NCI-H146 (cell line): ENCODE results near the gene ZNF189.

Experiments used
- DNase-seq: peaks from one replicate; lab custom pipeline; 2025; lab: John Stamatoyannopoulos, UW

Gene ZNF189

GRCh38 chr9:101419863-101420262, 21.2 kb downstream of the ZNF189 start:
- DNase-seq: no peak

DNA sequence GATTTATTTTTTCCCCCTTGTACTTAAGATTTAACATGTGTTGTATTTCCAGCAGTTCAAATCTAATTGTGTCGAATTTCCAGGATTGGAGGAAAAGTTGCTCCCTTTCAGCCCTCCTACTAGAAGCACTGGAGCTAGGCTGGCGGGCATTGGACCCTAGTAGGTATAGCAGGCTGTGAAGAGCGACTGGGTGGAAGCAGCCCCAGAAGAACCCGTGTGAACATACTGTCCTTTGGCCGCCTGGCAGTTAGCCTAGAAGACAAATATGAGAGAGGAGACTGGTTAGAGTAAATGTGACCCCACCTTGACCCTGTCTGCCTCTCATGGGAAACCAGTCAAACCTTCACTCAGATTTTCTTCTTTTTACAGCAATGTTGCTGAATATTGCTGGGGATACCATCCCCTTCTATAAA, 23.0 kb downstream of the ZNF189 start:
- no peak for DNase-seq

DNA sequence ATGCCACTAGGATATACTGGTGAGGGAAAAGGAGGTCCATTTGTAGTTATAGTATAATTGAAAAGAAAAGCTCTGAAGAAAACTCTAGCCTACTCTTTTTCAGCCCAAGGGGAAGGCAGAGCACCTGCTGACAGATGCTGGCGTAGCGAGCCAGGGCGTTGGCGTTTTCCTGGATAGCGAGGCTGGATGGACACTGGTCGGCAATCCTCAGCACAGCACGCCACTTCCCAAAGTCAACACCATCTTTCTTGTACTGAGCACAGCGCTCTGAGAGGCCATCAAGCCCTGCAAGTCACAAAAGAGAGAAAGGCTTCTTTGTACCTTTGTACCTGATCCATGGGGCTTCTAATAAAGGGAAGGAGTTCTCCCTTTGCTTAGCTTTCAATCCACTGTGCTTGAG, 28.7 kb downstream of the ZNF189 start:
- peak; percentile 77 for DNase-seq

DNA sequence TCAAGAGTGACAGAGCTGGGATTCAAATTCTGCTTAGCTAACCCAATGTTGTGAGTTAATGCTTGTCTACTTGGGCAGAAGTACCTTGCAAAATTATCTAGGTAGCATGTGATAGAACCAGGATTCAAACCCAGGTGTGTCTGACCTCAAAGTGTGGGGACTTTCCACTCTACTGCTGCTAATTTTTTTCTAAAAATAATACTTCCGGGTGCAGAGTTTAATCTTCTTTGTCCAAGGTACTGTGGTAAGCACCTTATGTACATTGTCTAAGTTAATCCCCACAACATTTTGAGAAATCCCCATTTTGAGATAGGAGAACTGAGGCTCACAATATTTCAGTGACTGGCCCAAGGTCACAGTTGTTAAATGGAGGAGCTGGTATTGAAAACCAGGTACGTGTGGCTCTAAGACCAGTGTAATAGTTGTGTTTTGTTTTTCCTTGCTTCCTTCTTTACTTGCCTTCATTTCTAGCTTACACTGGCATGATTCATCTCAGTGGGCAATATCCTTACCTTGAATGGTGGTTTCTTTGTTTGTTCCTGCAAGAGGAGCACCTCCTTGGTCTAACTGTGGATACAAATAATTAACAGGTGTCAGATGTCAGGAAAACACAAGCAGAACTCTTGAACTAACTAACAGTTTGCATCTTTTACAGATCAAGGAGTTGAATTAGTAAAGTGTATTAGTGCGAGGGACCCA, 29.5 kb downstream of the ZNF189 start:
- no peak for DNase-seq

- DNase-seq: no peak
Measured at GRCh38 chr9:101428909-101429308, 30.3 kb downstream of the ZNF189 start.

DNA sequence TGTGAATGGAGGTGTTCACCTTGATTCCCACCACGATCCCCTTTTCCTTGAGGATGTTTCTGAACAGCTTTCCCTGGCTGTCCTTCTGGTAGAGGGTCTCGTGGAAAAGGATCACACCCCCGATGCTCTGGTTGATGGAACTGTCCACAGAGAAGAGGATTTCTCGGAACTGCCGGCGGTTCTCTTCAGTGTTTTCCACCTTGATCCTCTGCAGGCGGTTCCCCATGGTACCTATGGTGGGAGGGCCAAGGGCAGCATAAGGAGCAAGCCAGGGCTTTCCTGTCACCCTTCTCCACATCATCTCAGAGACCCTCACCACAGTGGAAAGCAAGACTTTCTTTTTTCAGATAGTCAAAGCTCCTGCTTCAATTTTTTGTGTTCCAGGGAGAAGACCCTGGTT, 31.1 kb downstream of the ZNF189 start:
- DNase-seq: no peak

GRCh38 chr9:101432171-101432570, 33.5 kb downstream of the ZNF189 start:
- DNase-seq: no peak

DNA sequence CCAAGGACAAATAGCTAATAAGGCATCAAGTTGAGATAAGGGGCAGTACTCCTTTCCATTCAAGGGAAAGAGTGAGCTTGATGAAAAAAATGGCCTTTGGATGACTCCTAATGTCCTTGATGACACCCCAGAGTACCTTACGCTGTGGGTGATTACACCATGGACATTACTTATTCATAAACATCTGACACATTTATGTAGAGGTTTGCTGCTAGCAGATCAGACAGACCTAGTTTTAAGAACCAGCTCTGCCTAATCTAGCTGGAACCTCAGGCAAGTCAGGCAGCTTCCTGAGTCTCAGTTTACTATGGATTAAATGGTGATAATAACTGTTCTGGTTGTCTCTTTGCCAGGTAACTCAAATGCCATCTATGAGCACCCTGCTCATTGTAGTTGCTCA, 34.1 kb downstream of the ZNF189 start:
- no peak for DNase-seq

GRCh38 chr9:101433229-101433628, 34.6 kb downstream of the ZNF189 start:
- no peak for DNase-seq

GRCh38 chr9:101434998-101435397, 36.3 kb downstream of the ZNF189 start:
- DNase-seq: no peak

DNA sequence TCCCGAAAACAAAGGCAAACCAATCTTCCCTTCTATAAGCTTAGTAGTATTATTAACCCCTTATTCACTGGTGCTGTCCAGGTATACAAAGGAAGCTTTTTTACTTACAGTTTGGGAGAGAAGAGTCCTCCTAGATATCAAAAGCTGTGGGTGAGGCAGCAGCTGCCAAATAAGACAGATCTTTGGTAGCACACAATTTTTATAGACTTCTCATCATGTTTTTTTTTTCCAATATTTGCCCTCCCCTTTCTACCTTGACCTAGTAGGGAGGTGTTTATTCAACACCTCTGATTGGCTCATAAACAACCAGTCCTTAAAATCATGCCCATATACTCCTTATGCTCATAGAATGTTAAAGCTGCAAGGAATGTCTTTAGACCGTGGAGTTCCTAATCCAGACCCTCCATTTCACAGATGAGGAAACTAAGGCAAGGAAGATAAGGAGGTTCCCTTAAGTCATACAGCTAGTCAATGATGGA, 37.0 kb downstream of the ZNF189 start, which contains the start of gene ALDOB:
ALDOB (minus strand) TSS at position 174 of the 479 bp plus-strand sequence. CDS start 4,887 bp downstream, outside the sequence.
- DNase-seq: no peak

GRCh38 chr9:101437806-101438232, 39.2 kb downstream of the ZNF189 start:
- no peak for DNase-seq

GRCh38 chr9:101438523-101438922, 39.9 kb downstream of the ZNF189 start:
- DNase-seq: no peak

- no peak for DNase-seq
Measured at GRCh38 chr9:101440714-101441230, 42.1 kb downstream of the ZNF189 start.

DNA sequence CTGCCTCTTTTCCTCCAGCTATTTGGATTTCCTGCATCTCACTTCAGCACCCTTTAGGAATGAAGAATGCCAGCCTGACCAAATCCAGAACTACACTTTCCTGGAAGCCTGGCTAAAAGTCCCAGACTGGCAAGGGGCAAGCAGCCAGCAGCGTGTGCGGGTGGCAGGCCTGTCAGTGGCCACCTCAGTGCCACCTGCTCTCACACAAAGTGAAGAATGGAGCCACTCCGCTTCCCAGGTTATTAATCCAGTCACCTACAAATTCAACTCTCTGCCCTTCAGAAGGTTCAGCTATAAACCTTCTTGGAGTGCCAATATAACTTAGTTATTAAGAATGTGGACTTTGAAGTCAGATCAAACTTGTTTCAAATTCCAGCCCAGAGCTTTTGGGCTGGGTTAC, 43.7 kb downstream of the ZNF189 start:
- no peak for DNase-seq

GRCh38 chr9:101442736-101443135, 44.1 kb downstream of the ZNF189 start:
- DNase-seq: no peak

DNA sequence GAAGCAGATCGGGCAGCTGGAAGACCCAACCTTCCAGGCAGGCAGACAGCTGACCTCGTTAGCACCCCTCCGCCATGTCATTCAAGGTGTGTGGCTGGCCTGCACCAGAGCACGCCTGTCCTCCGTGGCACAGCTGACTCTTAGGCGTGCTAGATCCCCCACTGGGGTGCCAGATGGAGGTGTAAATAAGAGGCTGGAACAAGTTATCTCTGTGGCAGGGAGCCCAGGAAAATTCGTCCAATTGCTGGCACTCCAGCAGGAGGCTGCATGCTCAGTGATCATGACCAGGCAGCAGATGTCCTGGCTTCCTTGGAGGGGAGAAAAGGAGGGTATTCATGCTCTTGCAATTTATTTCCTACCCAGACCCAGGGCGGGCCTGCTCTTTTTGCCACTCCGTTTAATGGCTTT, 44.7 kb downstream of the ZNF189 start:
- DNase-seq: peak; percentile 64

GRCh38 chr9:101445353-101446029, 46.8 kb downstream of the ZNF189 start:
- no peak for DNase-seq

GRCh38 chr9:101446732-101447131, 48.1 kb downstream of the ZNF189 start:
- no peak for DNase-seq

GRCh38 chr9:101448680-101449070, 50.0 kb downstream of the ZNF189 start:
- no peak for DNase-seq

- peak; percentile 91 for DNase-seq
Measured at GRCh38 chr9:101449071-101449721, 50.5 kb downstream of the ZNF189 start.

GRCh38 chr9:101450931-101451330, 52.3 kb downstream of the ZNF189 start:
- DNase-seq: no peak

DNA sequence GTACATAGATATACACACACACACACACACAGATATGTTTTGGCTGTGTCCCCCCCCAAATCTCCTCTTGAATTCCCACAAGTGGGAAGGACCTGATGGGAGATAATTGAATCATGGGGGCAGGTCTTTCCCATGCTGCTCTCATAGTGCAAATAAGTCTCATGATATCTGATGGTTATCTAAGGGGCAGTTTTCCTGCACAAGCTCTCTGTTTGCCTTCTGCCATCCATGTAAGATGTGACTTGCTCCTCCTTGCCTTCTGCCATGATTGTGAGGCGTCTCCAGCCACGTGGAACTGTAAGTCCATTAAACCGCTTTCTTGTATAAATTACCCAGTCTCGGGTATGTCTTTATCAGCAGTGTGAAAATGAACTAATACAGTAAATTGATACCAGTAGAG, 52.8 kb downstream of the ZNF189 start:
- no peak for DNase-seq
